ENCODE results near the gene AUTS2.

The AUTS2 gene

GRCh38 chr7:70015353-70015752, 417.1 kb downstream of the AUTS2 start:
- DNase-seq: no peak

DNA sequence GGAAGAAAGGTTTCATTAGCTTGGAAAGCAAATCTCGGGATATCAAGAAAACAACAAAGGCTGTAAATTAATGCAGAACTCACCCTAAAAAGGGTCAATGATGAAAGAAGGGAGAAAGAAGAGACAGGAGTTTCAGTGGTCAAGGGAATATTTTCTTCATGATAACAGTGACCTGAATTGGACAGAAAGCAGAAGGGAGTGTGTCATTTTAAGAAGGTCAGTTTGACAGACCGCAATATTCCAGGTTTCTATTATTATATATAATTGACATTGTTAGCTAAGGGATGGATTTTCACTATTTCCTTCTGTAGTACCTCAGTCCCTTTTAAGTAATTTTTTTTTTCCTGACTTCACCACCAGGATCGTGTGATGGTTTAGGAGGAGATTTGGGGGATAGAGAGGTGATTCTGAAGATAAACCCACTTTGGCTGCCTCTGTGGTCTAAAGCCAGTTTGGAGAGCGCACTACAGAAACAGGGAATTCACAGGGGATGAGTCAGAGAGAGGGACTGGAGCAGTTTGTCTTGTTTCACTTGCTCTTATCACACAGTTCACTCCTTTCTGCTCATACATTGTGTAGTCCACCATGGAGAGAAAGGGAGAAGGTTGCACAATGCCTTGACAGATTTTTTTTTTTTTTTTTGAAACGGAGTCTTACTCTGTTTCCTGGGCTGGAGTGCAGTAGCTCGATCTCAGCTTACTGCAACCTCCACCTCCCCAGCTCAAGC, 417.9 kb downstream of the AUTS2 start:
- no peak for DNase-seq

DNA sequence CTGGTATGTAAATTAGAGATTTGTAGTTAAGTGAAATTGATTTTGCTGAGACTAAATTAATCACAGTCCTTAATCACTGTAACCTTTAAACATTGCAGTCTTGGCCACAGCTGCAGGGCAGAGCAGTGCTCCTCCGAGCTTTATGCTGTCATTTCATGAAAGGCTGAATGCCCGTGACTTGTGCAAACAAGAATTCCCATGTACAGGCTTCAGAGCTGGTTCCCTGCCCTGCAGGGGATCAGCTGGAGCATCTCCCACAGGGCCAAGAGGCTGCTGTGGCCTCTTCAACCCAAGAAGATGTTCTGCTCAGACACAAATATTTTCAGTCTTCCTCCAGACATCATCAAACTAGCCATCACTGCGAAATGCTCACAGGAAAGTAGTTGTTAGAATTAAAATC, 419.1 kb downstream of the AUTS2 start:
- no peak for DNase-seq

- DNase-seq: no peak
Measured at GRCh38 chr7:70018700-70019099, 420.4 kb downstream of the AUTS2 start.

- no peak for DNase-seq
Measured at GRCh38 chr7:70027867-70028266, 429.6 kb downstream of the AUTS2 start.

DNA sequence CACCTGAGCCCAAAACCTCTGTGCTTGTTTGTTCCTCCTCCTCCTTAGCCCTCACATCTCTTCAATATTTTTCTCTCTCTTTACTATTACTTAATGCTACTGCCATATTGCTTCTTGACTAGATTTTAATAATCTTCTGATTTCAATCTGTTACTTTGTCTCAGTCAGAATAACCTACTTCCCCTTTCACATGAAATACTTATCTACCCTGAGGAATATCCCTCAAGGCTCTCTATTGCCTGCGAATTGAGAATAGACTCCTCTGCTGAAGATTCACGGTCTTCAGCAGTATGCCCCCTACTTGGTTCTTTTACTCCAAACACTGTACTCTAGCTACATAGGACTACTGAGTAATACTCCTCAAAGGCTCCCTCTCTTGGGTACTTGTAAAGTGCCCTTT, 430.3 kb downstream of the AUTS2 start:
- DNase-seq: no peak

DNA sequence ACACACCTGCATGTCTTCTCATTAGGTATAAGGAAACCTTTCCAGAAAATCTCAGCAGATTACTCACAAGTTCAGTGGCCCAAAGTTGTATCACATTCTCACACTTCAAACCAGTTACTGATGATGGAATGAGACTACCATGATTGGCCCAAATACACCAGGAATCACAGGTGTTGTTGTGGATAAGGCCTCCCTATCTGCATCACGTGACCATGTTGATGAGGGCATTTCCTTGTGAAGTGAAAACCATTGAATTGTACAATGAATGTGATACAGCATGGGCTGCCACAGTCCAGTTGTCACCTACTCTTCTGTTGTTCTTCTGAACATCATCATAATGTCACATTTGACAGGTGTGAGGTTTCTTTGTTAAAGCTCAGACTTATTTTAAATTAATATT, 431.7 kb downstream of the AUTS2 start:
- DNase-seq: no peak

DNA sequence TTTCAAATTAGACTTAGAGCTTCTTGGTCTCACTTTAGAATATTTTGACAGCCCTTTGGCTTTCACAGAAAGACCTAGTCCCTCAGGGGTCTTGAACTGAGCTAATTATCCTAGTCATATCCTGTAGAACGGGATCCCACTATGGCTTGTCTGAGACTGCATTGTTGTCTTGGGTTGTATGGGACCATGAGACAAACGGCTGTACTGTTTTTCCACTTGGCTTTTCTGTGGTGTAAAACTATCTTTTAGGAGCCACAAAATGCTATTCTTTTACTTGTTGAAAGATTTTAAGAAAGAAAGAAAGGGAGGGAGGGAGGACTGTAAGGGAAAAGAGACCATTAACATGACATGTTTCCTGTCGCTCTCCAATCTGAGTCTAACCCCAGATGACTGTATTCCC, 432.5 kb downstream of the AUTS2 start:
- no peak for DNase-seq

GRCh38 chr7:70031245-70031644, 433.0 kb downstream of the AUTS2 start:
- DNase-seq: no peak

- no peak for DNase-seq
Measured at GRCh38 chr7:70032649-70033048, 434.4 kb downstream of the AUTS2 start.

- no peak for DNase-seq
Measured at GRCh38 chr7:70033226-70033625, 435.0 kb downstream of the AUTS2 start.

GRCh38 chr7:70034999-70035398, 436.7 kb downstream of the AUTS2 start:
- DNase-seq: no peak

DNA sequence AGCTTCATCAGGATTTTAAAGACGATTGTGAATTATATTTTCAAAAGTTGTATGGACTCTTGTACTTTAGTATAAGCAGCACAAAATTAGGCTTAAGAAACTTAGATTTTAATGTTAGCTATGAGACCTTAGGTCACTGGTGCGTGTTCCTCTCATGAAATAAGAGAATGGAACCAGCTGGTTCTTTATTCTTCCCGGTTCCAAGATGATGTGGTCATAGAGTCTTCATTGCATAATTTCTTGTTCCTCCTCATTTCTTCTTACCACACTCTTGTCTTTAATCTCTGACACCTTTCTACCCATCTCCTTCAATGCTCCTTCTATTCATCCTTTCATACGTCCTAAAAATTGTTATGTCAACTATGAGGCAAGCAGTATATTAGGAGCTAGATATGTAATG, 437.2 kb downstream of the AUTS2 start:
- DNase-seq: no peak

- no peak for DNase-seq
Measured at GRCh38 chr7:70035955-70036354, 437.7 kb downstream of the AUTS2 start.

- DNase-seq: no peak
Measured at GRCh38 chr7:70036695-70037094, 438.4 kb downstream of the AUTS2 start.

GRCh38 chr7:70037171-70037933, 439.1 kb downstream of the AUTS2 start:
- no peak for DNase-seq

GRCh38 chr7:70040051-70040450, 441.8 kb downstream of the AUTS2 start:
- no peak for DNase-seq

GRCh38 chr7:70040970-70041766, 442.9 kb downstream of the AUTS2 start:
- peak; percentile 7 for DNase-seq

- DNase-seq: peak; percentile 1
Measured at GRCh38 chr7:70042533-70042932, 444.3 kb downstream of the AUTS2 start.

GRCh38 chr7:70043015-70043538, 444.8 kb downstream of the AUTS2 start:
- no peak for DNase-seq

- peak; percentile 36 for DNase-seq
Measured at GRCh38 chr7:70044064-70044463, 445.8 kb downstream of the AUTS2 start.

DNA sequence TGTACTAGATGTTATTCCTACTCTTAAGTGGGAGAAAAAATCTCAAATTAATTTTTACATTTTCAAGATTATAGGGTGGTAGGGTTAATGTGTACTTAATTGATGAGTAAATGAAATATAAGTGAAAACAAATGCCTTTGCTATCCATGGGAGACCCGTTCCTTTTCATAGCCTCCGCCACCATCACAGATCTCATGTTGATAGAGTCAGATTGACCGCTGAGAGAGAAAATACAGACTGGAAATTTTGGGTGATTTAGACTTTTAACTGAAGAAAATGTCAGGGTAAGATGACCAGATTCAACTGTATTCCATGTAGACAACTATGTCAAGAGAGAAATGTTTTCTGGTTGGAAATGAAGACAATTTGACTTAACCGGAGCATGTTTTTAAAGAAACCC, 446.2 kb downstream of the AUTS2 start:
- DNase-seq: no peak

DNA sequence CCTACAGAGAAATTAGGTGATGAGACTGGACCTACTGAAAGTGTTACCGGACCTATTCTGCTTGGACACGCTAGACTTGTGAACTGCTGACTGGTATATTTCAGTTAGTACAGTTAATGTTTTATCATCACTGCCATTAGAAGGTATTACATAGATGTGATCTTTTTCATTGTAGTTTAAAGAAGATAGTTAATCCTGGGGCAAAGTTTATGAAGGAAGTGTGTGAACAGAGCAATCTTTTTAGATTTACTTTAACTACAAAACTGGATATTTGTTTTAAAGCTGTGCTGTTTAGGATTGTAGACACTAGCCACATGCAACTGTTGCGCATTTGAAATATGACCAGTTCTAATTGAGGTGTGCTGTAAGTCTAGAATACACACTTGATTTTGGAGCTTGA, 446.7 kb downstream of the AUTS2 start:
- DNase-seq: no peak

GRCh38 chr7:70047384-70047783, 449.1 kb downstream of the AUTS2 start:
- no peak for DNase-seq

All from NCI-H2029 (cell line).